IgD-negative memory B cell (primary cell): ENCODE results near the gene KRTDAP. TPM values are rescaled to one million over a fixed set of nuclear protein-coding genes. Genes with fewer than 3 reads are reported as not detected.

Experiments
- H3K27ac Mint-ChIP-seq, 3 donors: one replicate each; pipeline ENCODE4 v1.8.0; 2020 to 2022; ENCODE audit warnings: mild to moderate bottlenecking in 3 of 3, mixed read lengths in 3 of 3, moderate library complexity in 1 of 3
- H3K27me3 Mint-ChIP-seq: one replicate; pipeline ENCODE4 v1.8.0; 2021; ENCODE audit warnings: mixed read lengths
- H3K36me3 Mint-ChIP-seq: one replicate; pipeline ENCODE4 v1.8.0; 2020; ENCODE audit warnings: mild to moderate bottlenecking, mixed read lengths
- H3K4me1 Mint-ChIP-seq, 3 donors: one replicate each; pipeline ENCODE4 v1.8.0; 2020 to 2022; ENCODE audit warnings: mixed read lengths in 3 of 3, mild to moderate bottlenecking in 1 of 3
- H3K4me3 Mint-ChIP-seq, 4 donors: one replicate each; pipeline ENCODE4 v1.8.0; 2020 to 2022; ENCODE audit warnings: mild to moderate bottlenecking in 4 of 4, mixed read lengths in 4 of 4, moderate library complexity in 3 of 4
- H3K9me3 Mint-ChIP-seq, 3 donors: one replicate each; pipeline ENCODE4 v1.8.0; 2020 to 2021; ENCODE audit warnings: mixed read lengths in 3 of 3, mild to moderate bottlenecking in 1 of 3
- polyA plus RNA-seq: library from polyadenylated mRNA; unstranded; fragments of 300-500 nt; fragmentation: Illumina TruSeq; gene quantifications from one replicate; pipeline ENCODE4 v1.2.3, GENCODE V29; 2021

KRTDAP gene
- polyA plus RNA-seq, 1 donor from 2014 or later, result not detected

DNA sequence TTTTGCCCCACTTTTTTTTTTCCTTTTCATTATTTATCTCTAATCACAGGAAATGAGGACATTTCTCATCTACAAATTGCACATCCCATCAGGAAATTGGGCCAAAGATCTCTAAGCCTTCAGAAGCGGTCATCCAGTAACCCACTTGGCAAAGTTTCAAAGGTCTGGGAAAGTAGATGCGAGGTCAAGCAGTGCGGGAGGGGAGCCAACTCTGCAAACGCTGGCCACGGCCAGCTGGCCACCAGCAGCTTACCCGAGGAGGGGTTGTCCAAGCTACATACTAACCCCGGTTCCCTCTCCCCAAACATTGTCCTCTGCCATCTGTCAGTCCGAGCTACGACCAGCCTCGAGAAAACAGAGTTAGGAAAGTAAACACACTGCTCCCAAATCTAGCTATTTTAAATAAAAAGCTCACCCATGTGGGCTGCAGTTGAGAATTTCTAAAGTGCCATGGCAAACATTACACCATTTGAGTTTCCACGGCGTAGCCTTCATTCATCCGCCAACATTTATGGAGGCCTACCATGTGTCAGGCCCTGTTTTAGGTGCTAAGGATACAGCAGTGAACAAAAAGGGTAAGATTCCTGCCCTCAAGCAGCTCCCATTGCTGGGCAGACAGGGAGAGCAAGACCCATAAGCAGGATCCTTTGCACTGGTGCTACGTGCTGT, 30.7 kb downstream of the KRTDAP start:
- peaks cover 3% of the 10 kb centered on the region for H3K27me3 Mint-ChIP-seq
- no peaks in the 10 kb centered on the region for H3K36me3 Mint-ChIP-seq
- peak overlapping the region in 3 of 4 donors; percentile 31 to 84 (median 44) for H3K4me3 Mint-ChIP-seq
- peaks cover 48 to 66% (median 55%) of the 10 kb centered on the region in 3 donors for H3K4me1 Mint-ChIP-seq
- H3K9me3 Mint-ChIP-seq, result no peaks in the 10 kb centered on the region
- peak overlapping the region in 2 of 3 donors; percentile 44 to 64 for H3K27ac Mint-ChIP-seq

DNA sequence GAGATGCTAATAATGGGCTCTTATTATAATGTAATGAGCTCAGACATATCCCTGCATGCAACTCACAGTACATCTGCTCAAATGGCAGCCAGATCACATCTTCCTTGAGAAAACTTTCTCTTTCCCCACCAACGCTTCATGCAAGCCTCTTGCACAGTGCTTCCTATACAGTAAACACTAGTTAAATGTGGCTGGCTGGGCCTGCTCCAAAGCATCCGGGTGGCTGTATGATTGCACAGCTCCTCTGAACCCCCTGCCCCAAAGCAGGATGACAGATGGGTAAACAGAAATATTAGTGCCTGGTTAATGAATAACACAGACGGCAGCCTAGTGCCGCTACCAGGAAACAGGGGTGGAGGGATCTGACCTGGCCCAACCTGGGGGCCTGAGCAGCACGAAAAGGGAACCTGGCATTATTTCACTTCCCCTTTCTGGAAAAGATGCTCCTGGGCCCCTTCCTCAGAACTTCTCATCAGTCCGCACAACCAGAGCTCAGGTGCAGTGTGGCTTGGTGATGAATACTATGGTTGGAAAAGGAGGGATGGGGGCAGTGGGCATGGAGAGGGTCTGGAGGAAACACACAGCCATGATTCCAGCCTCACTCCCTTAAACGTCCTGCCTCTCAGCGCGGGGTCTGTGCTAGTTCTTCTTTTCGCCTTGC, 31.4 kb downstream of the KRTDAP start:
- Mint-ChIP-seq H3K4me1 (peaks cover 48 to 63% (median 54%) of the 10 kb centered on the region in 3 donors), H3K27ac (peak overlapping the region in 2 of 3 donors; percentile 44 to 64), H3K9me3 (no peaks in the 10 kb centered on the region), H3K36me3 (no peaks in the 10 kb centered on the region), H3K4me3 (peak overlapping the region; percentile 29 to 87 (median 64)), H3K27me3 (peaks cover 3% of the 10 kb centered on the region)

DNA sequence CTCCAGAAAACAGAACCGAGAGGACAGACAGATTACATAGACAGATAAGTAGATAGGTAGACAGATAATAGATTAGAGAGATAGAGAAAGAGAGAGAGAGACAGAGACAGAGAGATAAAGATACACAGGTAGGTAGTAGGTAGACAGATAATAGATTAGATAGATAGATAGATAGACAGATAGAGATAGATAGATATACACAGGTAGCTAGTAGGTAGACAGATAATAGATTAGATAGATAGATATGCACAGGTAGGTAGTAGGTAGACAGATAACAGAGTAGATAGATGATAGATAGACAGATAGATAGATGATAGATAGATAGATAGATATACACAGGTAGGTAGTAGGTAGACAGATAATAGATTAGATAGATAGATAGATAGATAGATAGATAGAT, 32.1 kb downstream of the KRTDAP start:
- H3K27ac Mint-ChIP-seq, result no peak overlapping the region
- H3K4me3 Mint-ChIP-seq, result peak overlapping the region in 2 of 4 donors; percentile 84 to 87
- peaks cover 48 to 58% (median 49%) of the 10 kb centered on the region in 3 donors for H3K4me1 Mint-ChIP-seq

DNA sequence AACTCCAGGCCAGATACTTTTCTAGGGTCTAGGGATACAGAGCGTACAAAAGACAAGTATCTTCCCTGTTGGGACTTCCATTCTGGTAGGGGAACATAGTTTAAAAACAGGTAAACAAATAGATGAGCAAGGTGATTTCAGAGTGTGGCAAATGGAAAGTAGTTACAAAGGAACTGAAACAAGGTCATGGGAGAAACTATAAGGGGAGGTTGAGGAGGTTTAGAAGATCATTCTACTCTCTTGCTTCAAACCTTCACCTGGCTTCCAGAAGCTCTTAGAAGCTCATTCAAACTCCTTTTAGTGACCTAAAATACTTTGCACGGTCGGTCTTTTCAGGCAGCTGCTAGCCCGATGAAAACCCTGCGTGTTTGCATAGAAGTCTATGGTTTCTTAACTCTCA, 33.1 kb downstream of the KRTDAP start:
- H3K9me3 Mint-ChIP-seq, result no peaks in the 10 kb centered on the region
- peak overlapping the region in 2 of 4 donors; percentile 5 to 50 for H3K4me3 Mint-ChIP-seq
- H3K27me3 Mint-ChIP-seq, result peaks cover 1% of the 10 kb centered on the region
- H3K27ac Mint-ChIP-seq, result peak overlapping the region in 1 of 3 donors; percentile 25
- H3K4me1 Mint-ChIP-seq, result peaks cover 40 to 51% (median 41%) of the 10 kb centered on the region in 3 donors
- no peaks in the 10 kb centered on the region for H3K36me3 Mint-ChIP-seq

More for the DNA sequence above, 32.1 kb downstream of the KRTDAP start:
- H3K36me3 Mint-ChIP-seq, result no peaks in the 10 kb centered on the region
- H3K9me3 Mint-ChIP-seq, result no peaks in the 10 kb centered on the region
- peaks cover 1% of the 10 kb centered on the region for H3K27me3 Mint-ChIP-seq

DNA sequence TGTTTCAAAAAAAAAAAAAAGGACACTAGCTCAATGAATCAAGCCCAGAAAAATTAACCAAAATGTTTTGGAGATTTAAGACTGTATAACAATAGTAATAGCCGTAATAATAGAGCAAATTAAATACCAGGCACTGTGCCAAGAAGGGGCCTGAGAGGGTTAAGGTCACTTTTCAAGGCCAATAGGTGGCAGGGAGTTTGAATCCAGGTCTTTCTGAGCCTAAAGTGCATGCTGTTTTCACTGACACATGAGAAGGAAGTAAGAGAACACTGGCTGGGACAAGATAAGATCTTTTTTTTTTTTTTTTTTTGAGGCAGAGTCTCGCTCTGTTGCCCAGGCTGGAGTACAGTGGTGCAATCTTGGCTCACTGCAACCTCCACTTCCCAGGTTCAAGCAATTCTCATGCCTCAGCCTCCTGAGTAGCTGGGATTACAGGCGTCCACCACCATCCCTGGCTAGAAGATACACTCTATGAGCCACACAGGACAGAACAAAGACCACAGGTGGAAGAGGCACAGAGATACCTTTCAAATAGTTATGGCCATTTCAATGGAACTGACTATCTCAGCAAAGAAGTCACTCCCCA, 34.6 kb downstream of the KRTDAP start:
- H3K27me3 Mint-ChIP-seq, result peaks cover 1% of the 10 kb centered on the region
- H3K4me1 Mint-ChIP-seq, result peaks cover 45 to 55% (median 46%) of the 10 kb centered on the region in 3 donors
- H3K4me3 Mint-ChIP-seq, result peak overlapping the region in 2 of 4 donors; percentile 52 to 81
- no peaks in the 10 kb centered on the region for H3K36me3 Mint-ChIP-seq
- peak overlapping the region in 1 of 3 donors; percentile 18 for H3K27ac Mint-ChIP-seq
- H3K9me3 Mint-ChIP-seq, result no peaks in the 10 kb centered on the region

DNA sequence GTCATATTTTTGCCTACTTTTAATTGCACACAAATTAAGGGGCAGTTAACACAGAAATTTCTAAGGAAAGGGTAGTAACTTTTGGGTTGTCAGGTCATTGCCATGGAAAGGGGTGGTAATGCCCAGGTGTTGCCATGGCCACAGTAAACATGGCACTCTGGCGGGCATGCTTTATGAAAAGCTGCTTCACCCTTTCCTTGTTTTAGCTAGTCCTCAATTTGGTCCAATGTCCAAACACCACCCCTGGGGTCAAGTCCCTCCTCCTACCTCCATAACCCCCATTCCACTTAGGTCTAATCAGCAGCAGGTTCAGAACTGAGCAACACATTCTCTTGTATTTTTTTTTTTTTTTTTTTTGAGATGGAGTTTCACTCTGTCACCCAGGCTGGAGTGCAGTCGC, 35.6 kb downstream of the KRTDAP start:
- Mint-ChIP-seq H3K27ac (no peak overlapping the region), H3K9me3 (no peaks in the 10 kb centered on the region), H3K36me3 (peaks cover 1% of the 10 kb centered on the region), H3K27me3 (peaks cover 1% of the 10 kb centered on the region), H3K4me3 (no peak overlapping the region), H3K4me1 (peaks cover 38 to 48% (median 39%) of the 10 kb centered on the region in 3 donors)

DNA sequence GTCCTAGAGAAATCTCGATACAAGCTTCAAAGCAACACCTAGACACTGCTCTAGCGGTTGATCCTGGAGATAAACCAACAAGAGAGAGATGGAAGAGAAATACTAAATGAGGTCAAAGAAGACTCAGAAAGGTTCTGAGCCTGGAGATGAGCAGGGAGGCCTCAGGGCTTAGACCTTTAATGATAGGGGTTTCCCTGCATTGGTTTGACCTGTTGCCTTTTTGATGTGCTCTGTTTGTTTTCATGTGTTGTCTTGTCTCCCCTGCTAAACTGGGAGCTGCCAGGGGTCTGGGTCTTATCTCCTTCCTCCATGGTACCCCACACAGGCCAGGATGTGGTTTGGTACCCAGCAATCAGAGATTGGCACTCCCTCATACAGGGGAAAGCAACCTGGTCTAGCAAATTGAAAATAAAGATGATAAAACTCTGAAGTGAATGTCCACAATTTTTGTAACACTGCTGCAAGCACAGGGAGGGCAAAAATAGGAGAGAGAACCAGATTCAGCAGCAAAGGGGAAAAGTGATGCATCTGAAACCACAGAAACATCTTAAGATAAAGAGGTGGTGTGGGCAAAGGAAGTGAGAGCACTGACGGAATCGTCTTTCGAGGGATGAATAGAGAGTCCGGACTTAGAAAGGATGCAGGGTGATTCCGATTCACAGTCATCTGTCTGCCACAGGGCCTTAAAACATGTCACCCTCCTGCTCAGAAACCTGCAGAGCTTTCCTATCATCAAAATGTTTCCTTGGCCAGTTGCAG, 38.7 kb downstream of the KRTDAP start:
- H3K36me3 Mint-ChIP-seq, result peaks cover 1% of the 10 kb centered on the region
- peaks cover 0 to 2% (median 0%) of the 10 kb centered on the region in 3 donors for H3K9me3 Mint-ChIP-seq
- H3K27ac Mint-ChIP-seq, result no peak overlapping the region
- H3K4me1 Mint-ChIP-seq, result peaks cover 24 to 30% (median 25%) of the 10 kb centered on the region in 3 donors
- H3K27me3 Mint-ChIP-seq, result peaks cover 7% of the 10 kb centered on the region
- no peak overlapping the region for H3K4me3 Mint-ChIP-seq

DNA sequence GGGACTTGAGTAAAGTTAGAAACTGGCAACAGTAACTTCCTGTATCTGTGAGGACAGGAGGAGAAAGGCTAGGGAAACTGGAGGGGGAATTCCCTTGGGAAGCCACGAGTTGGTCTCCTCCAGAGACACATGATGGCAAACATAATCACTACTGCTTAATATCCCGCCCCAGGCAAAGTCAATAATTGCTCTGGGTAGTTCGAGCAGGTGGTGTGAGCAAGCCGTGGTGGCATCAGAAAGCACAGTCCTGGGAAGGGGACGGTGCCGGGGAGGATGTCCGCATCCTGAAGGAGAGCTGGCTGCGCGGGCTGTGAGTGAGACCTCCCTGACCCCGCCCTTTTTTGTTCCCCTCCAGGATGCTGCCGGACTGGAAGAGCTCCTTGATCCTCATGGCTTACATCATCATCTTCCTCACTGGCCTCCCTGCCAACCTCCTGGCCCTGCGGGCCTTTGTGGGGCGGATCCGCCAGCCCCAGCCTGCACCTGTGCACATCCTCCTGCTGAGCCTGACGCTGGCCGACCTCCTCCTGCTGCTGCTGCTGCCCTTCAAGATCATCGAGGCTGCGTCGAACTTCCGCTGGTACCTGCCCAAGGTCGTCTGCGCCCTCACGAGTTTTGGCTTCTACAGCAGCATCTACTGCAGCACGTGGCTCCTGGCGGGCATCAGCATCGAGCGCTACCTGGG, 40.8 kb downstream of the KRTDAP start:
- H3K4me1 Mint-ChIP-seq, result peaks cover 23 to 35% (median 25%) of the 10 kb centered on the region in 3 donors

DNA sequence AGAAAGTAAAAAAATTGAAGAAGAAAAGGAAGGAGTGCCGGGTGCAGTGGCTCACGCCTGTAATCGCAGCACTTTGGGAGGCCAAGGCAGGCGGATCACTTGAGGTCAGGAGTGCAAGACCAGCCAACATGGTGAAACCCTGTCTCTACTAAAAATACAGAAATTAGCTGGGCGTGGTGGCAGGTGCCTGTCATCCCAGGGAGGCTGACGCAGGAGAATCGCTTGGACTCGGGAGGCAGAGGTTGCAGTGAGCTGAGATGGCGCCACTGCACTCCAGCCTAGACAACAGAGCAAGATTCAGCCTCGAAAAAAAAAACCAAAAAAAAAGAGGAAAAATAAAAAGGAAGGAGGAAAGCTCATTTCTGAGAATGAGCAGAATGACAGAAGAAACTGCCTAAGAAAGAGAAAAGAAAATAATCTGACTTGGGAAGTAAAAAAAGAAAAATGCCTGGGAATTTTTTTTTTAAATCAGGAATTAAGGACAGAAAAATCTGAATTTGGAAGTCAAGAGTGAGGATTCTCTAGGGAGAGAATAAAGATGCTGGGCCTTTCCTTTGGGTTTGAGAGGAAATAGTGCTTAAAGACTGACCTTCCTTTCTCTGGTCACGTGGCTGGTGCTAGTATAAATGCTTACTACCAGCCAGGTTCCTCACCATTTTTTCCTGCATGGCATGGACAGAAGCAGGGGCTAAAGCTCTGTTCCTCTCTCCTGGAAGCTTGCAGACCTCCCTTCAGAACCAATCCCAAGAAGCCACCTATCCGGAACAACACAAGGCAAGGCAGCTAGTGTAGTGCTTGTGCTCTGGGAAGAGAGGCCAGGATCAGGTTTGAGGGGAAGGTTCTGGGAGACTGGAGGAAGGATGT, 42.4 kb downstream of the KRTDAP start, which contains the start of gene FFAR2:
FFAR2 (plus strand) TSS at position 652 of the 864 bp plus-strand sequence. CDS start 1,458 bp downstream, outside the sequence.
- H3K27ac Mint-ChIP-seq, result peak within 1 kb of the TSS in 1 of 3 donors; percentile 78
- peaks cover 0 to 2% (median 0%) of the 10 kb centered on the region in 3 donors for H3K9me3 Mint-ChIP-seq
- H3K4me3 Mint-ChIP-seq, result peak within 1 kb of the TSS in 1 of 4 donors; percentile 82
- peaks cover 23 to 36% (median 25%) of the 10 kb centered on the region in 3 donors for H3K4me1 Mint-ChIP-seq
- peaks cover 1% of the 10 kb centered on the region for H3K36me3 Mint-ChIP-seq
- H3K27me3 Mint-ChIP-seq, result peaks cover 9% of the 10 kb centered on the region

More for the DNA sequence above, 40.8 kb downstream of the KRTDAP start:
- peak overlapping the region in 2 of 4 donors; percentile 36 to 81 for H3K4me3 Mint-ChIP-seq
- H3K27ac Mint-ChIP-seq, result peak overlapping the region in 1 of 3 donors; percentile 41
- peaks cover 0 to 2% (median 0%) of the 10 kb centered on the region in 3 donors for H3K9me3 Mint-ChIP-seq
- H3K27me3 Mint-ChIP-seq, result peaks cover 9% of the 10 kb centered on the region
- H3K36me3 Mint-ChIP-seq, result peaks cover 1% of the 10 kb centered on the region

DNA sequence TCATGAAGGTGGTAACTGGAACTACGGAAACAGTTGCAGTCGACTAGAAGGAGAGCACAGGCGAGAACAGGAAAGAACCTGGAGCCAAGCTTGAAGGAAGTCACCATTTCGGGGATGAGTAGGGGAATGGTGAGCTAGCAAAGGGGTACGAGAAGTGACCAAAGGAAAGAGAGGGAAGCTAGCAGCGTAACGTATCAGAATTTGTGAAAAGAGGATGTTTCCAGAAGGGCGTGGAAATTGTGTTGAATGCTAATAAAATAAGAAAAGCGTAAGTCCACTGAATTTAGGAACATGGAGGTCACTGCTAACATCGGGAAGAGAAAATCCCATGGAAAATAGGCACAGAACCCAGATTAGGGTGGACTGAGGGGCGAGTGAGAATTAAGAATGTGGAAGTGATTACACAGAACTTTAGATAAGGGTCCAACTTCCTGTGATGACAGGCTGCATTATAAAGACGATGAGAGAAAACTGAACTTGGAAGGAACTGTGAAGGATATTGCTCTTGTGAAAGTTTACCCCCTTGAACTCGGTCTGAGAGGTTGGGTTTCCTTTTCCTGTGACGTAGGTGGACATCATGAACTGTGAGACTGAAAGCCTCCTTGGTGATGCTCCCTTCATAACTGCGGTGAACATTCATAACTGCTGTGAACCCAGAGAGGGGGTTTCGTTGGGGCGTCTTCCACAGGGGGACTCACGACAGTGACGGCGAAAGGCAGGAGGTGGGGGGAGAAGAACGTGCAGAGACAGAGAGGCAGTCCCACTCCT, 44.3 kb downstream of the KRTDAP start:
- peak overlapping the region in 2 of 4 donors; percentile 62 to 81 for H3K4me3 Mint-ChIP-seq
- H3K4me1 Mint-ChIP-seq, result peaks cover 25 to 39% (median 33%) of the 10 kb centered on the region in 3 donors
- peaks cover 4% of the 10 kb centered on the region for H3K36me3 Mint-ChIP-seq
- H3K27ac Mint-ChIP-seq, result peak overlapping the region in 1 of 3 donors; percentile 68
- H3K9me3 Mint-ChIP-seq, result peaks cover 0 to 2% (median 0%) of the 10 kb centered on the region in 3 donors
- H3K27me3 Mint-ChIP-seq, result peaks cover 9% of the 10 kb centered on the region

DNA sequence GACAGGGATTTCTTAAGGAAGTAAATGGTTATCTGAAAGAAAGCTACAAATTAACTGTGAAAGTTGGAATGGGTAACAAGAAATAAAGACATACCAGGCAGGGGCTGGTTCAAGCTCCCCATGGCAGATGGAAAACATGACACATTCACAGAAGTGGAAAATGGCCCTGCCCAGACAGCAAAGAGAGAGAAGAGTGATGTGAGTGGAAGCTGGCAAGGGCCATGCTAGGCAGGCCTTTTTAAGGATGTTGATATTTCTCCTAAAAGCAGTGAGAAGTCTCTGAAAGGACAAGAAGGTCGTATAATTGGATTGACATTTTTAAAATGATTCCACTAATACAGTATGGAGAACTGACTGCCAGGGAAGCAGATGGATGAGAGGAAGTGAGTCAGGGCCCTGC, 45.5 kb downstream of the KRTDAP start:
- Mint-ChIP-seq H3K27ac (peak overlapping the region in 1 of 3 donors; percentile 39), H3K4me1 (peaks cover 22 to 39% (median 37%) of the 10 kb centered on the region in 3 donors), H3K36me3 (peaks cover 3% of the 10 kb centered on the region), H3K4me3 (peak overlapping the region in 1 of 4 donors; percentile 1), H3K27me3 (peaks cover 9% of the 10 kb centered on the region), H3K9me3 (peaks cover 0 to 2% (median 0%) of the 10 kb centered on the region in 3 donors)

DNA sequence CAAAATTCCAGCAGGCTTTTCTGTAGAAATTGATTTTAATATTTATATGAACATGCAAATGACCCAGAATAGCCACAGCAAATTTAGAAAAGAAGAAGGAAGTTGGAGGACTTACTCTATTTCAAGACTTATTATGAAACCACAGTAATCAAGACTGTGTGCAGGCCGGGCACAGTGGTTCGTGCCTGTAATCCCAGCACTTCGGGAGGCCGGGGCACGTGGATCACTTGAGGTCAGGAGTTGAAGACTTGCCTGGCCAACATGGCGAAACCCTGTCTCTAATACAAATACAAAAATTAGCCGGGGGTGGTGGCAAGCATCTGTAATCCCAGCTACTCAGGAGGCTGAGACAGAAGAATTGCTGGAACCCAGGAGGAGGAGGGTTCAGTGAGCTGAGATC, 48.2 kb downstream of the KRTDAP start:
- Mint-ChIP-seq H3K4me3 (peak overlapping the region in 3 of 4 donors; percentile 54 to 94 (median 81)), H3K4me1 (peaks cover 17 to 40% (median 36%) of the 10 kb centered on the region in 3 donors), H3K27me3 (peaks cover 3% of the 10 kb centered on the region), H3K27ac (no peak overlapping the region), H3K9me3 (no peaks in the 10 kb centered on the region), H3K36me3 (peaks cover 3% of the 10 kb centered on the region)
